ENCODE measurements around the gene MTNR1A.
"Not testable (repeated sequence)": the region's sequence is repeated elsewhere in the genome, so short reads cannot be mapped to it uniquely, and the experiment has no call there.

DNA sequence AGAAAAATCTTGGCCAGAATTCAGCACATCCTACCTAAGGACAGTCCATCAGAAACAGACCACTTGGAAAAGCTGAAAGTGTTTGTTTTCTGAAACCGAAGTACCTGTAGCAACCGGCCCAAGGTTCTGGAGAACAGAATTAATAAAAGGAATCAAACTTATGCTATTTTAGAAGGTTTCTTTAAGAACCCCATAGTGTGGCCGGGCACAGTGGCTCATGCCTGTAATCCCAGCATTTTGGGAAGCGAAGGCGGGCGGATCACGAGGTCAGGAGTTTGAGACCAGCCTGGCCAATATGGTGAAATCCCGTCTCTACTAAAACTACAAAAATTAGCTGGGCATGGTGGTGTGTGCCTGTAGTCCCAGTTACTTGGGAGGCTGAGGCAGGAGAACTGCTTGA lies 50.6 kb downstream of the MTNR1A start:
- TF ChIP-seq, protein P1, sequence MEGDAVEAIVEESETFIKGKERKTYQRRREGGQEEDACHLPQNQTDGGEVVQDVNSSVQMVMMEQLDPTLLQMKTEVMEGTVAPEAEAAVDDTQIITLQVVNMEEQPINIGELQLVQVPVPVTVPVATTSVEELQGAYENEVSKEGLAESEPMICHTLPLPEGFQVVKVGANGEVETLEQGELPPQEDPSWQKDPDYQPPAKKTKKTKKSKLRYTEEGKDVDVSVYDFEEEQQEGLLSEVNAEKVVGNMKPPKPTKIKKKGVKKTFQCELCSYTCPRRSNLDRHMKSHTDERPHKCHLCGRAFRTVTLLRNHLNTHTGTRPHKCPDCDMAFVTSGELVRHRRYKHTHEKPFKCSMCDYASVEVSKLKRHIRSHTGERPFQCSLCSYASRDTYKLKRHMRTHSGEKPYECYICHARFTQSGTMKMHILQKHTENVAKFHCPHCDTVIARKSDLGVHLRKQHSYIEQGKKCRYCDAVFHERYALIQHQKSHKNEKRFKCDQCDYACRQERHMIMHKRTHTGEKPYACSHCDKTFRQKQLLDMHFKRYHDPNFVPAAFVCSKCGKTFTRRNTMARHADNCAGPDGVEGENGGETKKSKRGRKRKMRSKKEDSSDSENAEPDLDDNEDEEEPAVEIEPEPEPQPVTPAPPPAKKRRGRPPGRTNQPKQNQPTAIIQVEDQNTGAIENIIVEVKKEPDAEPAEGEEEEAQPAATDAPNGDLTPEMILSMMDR (IDR thresholded peaks at IDR 0.05; ENCODE audit: low read depth, low read length), result not testable (repeated sequence)
- TF ChIP-seq EZH2phosphoT487 (IDR thresholded peaks at IDR 0.05; ENCODE audit: low read depth), result not testable (repeated sequence)

Data from OCI-LY3 (cell line).